Measurements from ENCODE around the gene SUDS3.
A peak's percentile ranks its signal among the peaks of the same experiment; 100 is the strongest.
"Not testable (repeated sequence)": the region's sequence is repeated elsewhere in the genome, so short reads cannot be mapped to it uniquely, and the experiment has no call there.

Gene SUDS3

GRCh38 chr12:118398524-118398923, 22.2 kb downstream of the SUDS3 start:
- no peak for TF ChIP-seq ZFX (IDR thresholded peaks at IDR 0.05)
- TF ChIP-seq, protein P1, sequence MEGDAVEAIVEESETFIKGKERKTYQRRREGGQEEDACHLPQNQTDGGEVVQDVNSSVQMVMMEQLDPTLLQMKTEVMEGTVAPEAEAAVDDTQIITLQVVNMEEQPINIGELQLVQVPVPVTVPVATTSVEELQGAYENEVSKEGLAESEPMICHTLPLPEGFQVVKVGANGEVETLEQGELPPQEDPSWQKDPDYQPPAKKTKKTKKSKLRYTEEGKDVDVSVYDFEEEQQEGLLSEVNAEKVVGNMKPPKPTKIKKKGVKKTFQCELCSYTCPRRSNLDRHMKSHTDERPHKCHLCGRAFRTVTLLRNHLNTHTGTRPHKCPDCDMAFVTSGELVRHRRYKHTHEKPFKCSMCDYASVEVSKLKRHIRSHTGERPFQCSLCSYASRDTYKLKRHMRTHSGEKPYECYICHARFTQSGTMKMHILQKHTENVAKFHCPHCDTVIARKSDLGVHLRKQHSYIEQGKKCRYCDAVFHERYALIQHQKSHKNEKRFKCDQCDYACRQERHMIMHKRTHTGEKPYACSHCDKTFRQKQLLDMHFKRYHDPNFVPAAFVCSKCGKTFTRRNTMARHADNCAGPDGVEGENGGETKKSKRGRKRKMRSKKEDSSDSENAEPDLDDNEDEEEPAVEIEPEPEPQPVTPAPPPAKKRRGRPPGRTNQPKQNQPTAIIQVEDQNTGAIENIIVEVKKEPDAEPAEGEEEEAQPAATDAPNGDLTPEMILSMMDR (conservative IDR thresholded peaks at IDR 0.05) = no peak
- no peak overlapping the region for H3K27ac ChIP-seq

DNA sequence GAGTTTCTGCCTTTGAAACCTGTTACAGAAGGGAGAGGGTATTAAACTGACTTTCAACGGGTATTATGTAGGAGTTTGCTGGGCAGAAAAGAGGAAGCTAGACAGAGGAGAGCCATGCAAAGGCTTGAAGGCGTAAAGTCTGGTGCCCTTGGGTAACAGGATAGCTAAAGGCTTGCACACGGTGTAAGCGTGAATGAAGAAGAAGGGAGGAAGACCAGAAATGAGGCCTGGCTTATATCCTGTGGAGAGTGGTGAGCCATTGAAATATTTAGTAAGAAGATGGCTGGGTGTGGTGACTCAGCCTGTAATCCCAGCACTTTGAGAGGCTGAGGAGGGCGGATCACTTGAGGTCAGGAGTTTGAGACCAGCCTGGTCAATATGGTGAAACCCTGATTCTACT, 22.6 kb downstream of the SUDS3 start:
- H3K27ac ChIP-seq = no peak overlapping the region
- TF ChIP-seq ZFX (IDR thresholded peaks at IDR 0.05) = no peak
- TF ChIP-seq, protein P1 (conservative IDR thresholded peaks at IDR 0.05) = no peak

DNA sequence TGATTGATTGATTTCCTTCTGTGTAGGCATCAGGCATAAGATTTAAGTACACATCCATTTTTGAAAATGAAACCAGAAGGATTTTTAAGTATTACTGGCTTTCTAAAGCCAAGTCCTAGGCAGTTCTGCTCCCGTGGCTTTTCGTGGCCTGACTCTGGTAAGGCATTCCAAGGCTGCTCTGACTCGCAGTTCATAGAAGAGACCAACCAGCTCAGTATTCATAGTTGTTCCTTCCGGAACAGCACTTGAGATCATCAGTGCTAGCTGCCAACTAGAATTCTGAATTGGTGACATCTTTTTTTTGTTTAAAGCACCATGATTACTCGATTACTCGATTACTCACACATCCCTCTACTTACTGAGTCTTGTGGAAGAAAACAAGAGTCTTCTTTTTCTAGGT, 25.9 kb downstream of the SUDS3 start:
- TF ChIP-seq ZFX (IDR thresholded peaks at IDR 0.05) = no peak
- TF ChIP-seq, protein P1 (conservative IDR thresholded peaks at IDR 0.05) = no peak
- no peak overlapping the region for H3K27ac ChIP-seq

- TF ChIP-seq ZFX (IDR thresholded peaks at IDR 0.05) = no peak
- TF ChIP-seq, protein P1 (conservative IDR thresholded peaks at IDR 0.05) = peak; percentile 84
- H3K27ac ChIP-seq = no peak overlapping the region
These were observed 28.6 kb downstream of the SUDS3 start for GRCh38 chr12:118404876-118405521.

DNA sequence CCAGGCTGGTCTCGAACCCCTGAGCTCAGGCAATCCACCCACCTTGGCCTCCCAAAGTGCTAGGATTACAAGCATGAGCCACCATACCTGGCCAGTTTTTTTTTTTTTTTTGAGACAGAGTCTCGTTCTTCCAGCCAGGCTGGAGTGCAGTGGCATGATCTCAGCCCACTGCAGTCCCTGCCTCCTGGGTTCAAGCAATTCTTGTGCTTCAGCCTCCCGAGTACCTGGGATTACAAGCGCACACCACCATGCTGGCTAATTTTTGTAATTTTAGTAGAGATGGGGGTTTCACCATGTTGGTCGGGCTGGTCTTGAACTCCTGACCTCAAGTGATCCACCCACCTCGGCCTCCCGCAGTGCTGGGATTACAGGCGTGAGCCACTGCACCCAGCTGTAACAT, 31.9 kb downstream of the SUDS3 start:
- not testable (repeated sequence) for H3K27ac ChIP-seq

GRCh38 chr12:118409834-118410233, 33.5 kb downstream of the SUDS3 start:
- TF ChIP-seq, protein P1 (conservative IDR thresholded peaks at IDR 0.05) = no peak
- TF ChIP-seq ZFX (IDR thresholded peaks at IDR 0.05) = no peak
- H3K27ac ChIP-seq = no peak overlapping the region

DNA sequence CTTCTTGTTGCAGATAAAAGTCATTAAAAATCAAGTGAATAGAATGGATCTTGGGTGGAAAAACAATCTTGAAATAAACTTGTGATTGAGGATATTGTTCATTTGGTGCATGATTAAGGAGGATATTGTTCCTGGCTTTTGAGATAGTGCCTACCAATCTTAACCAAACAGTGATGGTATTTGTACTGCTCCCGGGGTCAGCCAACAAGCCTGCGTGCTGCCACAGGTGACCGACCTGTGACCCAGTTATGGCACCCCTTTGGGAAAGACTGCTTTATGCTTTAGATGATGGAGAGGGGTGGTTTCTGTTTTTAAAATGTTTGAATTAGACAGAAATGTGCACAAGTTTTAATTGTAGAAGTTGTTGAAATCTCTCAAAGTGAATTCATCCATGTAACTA, 41.6 kb downstream of the SUDS3 start:
- TF ChIP-seq, protein P1 (conservative IDR thresholded peaks at IDR 0.05) = no peak
- TF ChIP-seq ZFX (IDR thresholded peaks at IDR 0.05) = no peak
- H3K27ac ChIP-seq = no peak overlapping the region

DNA sequence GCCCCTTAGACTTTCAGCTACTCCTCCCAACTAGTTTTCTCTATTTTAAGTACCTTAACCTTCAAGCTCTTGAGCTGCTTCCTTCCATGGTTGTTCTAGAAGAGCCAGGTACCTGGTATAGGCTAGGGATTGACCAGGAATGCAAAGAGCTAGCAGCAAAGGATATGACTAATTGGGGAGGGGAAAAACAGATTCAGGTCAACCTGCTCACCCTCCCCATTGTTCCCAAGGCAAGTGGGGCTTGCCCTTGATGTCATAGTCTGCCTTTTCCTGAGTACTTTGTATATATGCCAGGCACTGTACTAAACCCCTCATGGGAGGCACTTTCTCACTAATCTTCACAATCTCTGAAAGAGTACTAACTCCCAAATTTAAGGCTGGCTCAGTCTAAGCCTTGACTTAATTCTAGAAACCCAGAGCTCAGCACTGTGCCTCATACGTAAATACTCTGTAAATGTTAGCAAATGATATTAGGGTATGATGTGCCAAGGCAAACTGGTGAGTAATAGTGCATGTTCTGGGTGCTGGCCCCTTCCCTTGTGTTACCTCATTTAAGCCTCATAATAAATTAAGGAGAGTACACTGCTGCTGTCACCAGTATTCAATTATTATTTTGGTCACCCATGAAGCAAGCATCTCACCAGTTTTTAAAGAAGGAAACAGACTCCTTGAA, 42.2 kb downstream of the SUDS3 start:
- H3K27ac ChIP-seq = no peak overlapping the region
- TF ChIP-seq, protein P1 (conservative IDR thresholded peaks at IDR 0.05) = no peak
- no peak for TF ChIP-seq ZFX (IDR thresholded peaks at IDR 0.05)

All from C4-2B (cell line).